ENCODE measurements around the gene SPNS3.

Gene SPNS3, protein sequence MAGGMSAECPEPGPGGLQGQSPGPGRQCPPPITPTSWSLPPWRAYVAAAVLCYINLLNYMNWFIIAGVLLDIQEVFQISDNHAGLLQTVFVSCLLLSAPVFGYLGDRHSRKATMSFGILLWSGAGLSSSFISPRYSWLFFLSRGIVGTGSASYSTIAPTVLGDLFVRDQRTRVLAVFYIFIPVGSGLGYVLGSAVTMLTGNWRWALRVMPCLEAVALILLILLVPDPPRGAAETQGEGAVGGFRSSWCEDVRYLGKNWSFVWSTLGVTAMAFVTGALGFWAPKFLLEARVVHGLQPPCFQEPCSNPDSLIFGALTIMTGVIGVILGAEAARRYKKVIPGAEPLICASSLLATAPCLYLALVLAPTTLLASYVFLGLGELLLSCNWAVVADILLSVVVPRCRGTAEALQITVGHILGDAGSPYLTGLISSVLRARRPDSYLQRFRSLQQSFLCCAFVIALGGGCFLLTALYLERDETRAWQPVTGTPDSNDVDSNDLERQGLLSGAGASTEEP

DNA sequence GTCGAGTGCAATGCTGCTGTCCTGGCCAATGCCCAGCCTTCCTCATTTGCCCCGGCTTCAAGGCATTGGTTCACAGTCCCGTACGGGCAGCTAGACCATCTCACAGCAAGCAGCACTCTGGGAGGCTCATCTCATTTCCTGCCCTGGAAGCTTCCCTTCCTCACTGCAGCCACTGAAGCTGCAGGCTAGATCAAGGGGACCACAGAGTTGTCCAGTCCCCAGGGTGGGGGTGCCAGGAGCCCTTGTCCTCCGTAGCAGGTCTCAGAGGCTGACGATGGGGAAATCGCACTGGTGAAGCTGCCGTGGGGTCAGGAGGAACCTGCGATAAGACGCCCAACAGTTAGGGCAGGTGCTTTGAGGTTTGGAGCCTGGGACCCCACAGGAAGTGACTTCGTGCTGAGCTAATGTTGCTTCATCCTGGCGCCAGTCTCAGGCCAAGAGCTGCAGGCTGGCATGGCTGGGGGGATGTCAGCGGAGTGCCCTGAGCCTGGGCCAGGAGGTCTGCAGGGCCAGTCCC is at the start of gene SPNS3:
SPNS3 (plus strand) TSS at position 426 of the 517 bp plus-strand sequence; CDS start at position 454, 28 bp downstream.
- H3K27ac ChIP-seq: peak within 1 kb of the TSS in 3 of 21 experiments; percentile 25 to 64 (median 44)
- H3K4me3 ChIP-seq: no peak within 1 kb of the TSS

DNA sequence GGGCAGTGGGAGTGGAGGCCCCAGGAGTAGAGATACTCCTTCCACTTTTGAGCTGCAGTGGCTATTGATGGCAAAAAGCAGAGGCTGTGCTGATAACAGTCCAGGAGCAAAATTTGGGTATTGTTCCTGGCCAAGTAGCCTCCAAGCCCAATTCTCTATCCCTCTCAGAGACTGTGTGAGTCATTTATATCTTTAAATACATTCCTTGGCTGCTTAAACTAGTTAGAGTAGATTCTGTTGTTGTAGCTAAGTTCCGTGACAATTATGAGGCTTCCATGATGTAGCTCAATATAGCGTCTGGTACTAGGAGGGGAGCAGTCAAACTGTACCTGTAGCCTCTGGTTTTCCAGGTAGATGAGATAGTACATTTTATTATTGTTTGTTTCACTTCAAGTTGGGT is 47.3 kb upstream of the SPNS3 start:
- Histone ChIP-seq H3K4me3 (no peak overlapping the region), H3K27ac (no peak overlapping the region)

DNA sequence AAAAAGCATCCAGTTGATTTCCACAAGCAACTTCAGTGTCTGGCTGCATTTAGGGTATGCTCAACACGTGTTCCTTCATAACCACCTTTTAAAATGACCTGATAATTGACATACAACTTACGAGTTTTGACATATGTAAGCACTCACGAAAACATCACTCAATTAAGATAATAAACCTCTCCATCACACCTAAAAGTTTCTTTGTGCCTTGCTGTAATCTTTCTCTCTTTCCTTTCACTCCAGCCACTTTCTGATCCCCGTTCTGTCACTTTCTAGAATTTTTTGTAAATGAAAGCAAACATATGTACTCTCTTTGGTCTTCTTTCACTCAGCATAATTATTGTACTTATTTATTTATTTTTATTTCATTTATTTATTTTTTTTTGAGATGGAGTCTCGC is 46.6 kb upstream of the SPNS3 start:
- Histone ChIP-seq H3K27ac (no peak overlapping the region), H3K4me3 (no peak overlapping the region)

DNA sequence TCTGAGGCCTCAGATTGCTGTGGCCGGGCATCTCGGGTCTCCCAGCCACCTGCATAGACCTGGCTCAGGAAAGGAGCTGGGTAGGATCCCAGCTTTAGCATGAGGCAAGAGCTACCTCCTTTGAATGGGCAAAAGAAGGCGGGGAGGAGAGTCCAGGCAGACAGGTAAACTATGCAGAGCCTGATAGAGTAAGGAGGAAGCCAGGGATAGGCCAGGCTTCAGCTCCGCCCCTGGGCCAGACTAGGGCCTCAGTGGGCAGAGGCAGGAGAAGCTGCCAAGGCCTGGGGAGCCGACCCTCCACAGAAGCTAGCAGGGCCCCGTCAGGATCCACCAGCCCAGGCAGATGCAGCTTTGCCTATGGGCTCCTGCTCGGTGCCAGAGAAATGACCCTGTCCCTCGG is 44.7 kb upstream of the SPNS3 start:
- H3K27ac ChIP-seq: no peak overlapping the region
- H3K4me3 ChIP-seq: no peak overlapping the region

DNA sequence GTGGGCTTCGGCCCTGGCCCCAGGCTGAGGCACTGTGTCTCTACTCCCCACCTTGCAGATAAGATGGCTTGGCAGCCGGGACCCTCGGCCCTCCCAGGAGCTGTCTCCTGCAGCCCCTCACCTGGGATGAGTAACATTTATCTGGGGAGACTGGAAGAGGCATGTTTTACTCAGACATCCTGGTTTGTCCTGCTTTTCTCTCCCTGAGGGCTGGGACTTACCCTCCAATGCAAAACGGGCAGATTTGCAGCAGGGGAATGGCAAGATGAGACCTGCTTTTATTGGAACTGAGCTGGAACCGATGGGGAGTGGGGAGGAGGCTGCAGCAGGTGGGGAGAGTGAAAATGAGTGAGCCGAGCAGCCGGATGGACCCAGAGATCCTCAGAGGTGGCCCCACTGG is 39.9 kb upstream of the SPNS3 start:
- no peak overlapping the region for H3K4me3 ChIP-seq
- peak overlapping the region in 16 of 21 experiments; percentile 3 to 79 (median 51) for H3K27ac ChIP-seq

DNA sequence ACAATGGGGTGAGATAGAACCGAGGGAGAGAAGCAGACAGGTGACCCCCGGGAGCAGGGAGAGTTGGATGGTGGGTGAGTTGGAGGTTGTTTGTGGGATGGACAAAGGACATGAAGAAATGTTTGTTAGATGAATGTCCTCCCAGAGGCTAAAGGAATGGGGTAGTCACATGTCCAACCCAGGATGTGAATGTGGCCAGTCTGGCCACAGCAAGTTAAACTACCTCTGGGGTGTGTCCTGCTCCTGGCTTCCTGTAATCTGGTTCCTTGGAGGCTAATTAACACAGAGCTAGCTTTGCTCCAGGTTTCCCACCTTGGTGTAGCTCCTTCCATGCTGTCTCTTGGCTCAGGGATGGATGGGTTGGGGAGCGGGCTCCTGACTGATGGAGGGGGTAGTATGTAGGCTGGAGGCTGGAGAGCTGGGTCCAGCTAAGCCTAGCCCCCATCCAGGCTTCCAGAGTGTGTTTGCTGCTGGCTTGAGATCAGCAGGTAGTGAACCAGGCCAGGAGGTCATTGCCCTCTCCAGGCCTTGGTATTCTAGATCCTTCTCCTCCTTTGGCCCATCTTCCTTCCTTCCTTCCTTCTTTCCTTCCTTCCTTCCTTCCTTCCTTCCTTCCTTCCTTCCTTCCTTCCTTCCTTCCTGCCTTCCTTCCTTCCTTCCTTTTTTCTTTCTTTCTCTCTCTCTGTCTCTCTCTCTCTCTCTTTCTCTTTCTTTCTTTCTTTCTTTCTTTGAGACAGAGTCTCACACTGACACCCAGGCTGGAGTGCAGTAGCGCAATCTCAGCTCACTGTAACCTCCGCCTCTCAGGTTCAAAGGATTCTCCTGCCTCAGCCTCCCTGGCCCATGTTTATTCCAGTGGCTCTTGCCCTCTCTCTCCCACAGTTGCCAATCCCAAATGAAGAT is 39.3 kb upstream of the SPNS3 start:
- H3K27ac ChIP-seq: peak overlapping the region in 15 of 21 experiments; percentile 3 to 79 (median 51)
- H3K4me3 ChIP-seq: no peak overlapping the region

DNA sequence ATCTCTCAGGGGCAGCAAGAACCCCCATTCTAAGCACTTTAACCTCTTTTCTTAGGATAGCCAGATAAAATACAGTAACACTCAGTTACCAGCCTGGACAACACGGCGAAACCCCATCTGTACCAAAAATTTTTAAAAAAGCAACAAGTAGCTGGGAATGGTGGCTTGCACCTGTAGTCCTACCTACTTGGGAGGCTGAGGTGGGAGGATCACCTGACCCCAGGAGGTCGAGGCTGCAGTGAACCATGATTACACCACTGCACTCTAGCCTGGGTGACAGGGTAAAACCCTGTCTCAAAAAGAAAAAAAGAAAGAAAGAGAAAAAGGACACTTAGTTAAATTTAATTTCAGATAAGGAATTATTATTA is 38.6 kb upstream of the SPNS3 start:
- Histone ChIP-seq H3K27ac (peak overlapping the region in 6 of 21 experiments; percentile 21 to 79 (median 51)), H3K4me3 (no peak overlapping the region)

DNA sequence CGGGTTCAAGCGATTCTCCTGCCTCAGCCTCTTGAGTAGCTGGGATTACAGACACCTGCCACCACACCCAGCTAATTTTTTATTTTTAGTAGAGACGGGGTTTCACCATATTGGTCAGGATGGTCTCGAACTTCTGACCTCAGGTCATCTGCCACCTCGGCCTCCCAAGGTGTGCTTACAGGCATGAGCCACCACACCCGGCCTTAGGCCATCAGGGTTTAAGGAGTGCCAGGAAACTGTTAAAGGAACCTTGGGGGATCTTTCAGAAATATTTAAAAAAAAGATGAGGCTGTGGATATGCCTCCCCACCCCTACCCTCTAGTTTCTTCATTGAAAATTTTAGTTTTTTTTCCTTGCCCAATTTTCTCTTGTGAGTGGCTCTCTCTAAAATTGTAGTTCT is 35.9 kb upstream of the SPNS3 start:
- Histone ChIP-seq H3K27ac (no peak overlapping the region), H3K4me3 (no peak overlapping the region)

DNA sequence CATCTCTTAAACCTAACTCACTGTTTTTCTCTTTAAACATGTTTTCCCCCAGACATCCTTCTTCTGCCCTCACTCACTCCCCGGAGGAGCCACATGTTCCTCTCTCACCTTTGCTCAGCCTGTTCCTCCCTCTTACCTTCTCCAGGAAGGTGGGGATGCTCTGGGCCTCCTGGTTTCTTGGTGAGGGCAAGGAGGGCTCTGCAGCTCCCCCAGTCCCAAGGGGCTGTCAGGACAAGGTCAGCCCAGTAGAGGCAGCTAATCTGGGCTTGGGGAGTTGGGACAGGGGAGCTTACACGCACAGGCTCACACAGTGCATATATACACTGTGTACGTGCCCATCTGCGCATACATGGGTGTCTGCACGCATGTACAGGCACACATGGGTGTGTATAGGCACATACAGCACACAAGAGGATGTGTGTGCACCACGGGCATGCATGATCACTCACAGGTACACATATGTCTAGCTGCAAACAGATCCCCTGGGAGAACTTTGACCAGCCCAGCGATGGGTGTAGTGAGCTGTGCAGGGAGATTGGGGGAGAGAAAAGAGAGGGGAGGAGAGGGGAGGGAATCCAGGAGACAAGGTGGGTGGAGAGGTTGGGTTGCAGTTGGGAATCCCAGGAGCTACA is 28.6 kb upstream of the SPNS3 start:
- no peak overlapping the region for H3K4me3 ChIP-seq
- H3K27ac ChIP-seq: no peak overlapping the region

DNA sequence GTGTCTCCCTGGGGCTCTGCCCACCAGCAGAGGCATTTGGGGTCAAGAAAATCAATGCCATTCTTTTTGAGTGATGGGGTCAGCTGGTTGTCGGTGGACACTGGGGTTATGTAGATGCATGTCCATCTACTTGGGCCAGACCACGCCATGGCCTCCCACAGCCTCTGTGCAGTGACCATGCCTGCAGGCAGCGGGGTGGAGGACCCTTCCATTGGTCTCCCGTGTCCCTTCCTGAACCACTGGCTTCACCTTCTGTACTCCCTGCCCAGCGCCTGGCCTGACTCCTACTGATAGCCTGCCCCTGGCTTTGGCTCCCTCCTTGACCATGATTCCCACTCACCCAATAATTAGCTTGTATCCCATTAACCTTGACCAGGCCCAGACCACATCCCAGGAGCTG is 28.0 kb upstream of the SPNS3 start:
- Histone ChIP-seq H3K4me3 (no peak overlapping the region), H3K27ac (no peak overlapping the region)

DNA sequence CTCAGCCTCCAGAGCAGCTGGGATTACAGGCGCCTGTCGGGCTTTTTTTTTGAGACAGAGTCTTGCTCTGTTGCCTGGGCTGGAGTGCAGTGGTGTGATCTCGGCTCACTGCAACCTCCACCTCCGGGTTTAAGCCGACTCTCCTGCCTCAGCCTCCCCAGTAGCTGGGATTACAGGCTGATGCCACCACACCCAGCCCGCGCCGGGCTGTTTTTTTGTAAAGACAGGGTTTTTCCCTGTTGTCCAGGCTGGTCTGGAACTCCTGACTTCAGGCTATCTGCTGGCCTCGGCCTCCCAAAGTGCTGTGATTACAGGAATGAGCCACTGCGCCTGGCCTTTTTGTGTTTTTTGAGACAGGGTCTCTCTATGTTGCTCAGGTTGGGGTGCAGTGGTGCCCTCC is 27.4 kb upstream of the SPNS3 start:
- Histone ChIP-seq H3K4me3 (no peak overlapping the region), H3K27ac (no peak overlapping the region)

DNA sequence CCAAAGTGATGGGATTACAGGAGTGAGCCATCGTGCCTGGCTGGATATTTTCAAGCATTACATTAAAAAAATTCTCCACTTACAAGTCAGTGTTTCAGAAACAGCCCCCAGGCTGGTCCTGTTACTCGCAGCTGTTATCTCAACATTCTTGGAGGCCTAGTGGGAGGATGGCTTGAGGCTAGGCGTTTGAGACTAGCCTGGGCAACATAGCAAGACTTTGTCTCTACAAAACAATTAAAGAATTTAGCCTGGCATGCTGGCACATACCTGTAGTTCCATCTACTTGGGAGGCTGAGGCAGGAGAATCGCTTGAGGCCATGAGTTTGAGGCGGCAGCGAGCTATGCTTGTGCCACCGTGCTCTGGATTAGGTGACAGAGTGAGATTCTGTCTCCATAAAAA is 26.5 kb upstream of the SPNS3 start:
- Histone ChIP-seq H3K4me3 (no peak overlapping the region), H3K27ac (no peak overlapping the region)

DNA sequence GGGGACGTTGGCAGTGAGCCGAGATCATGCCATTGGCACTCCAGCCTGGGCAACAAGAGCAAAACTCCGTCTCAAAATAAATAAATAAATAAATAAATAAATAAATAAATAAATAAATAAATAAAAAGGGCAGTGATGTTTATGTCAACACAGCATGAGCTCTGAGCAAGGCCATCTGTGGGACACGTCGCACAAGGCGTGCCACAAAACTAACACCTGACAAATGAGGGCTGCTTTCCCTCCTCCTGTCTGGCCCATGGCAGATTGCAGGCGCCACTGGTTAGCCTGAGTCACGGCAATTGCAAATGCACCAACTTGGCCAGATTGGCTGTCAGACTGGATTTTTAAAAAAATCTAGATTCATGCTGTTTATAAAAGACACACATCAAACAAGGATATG is 25.9 kb upstream of the SPNS3 start:
- H3K27ac ChIP-seq: peak overlapping the region in 1 of 21 experiments; percentile 24
- no peak overlapping the region for H3K4me3 ChIP-seq

DNA sequence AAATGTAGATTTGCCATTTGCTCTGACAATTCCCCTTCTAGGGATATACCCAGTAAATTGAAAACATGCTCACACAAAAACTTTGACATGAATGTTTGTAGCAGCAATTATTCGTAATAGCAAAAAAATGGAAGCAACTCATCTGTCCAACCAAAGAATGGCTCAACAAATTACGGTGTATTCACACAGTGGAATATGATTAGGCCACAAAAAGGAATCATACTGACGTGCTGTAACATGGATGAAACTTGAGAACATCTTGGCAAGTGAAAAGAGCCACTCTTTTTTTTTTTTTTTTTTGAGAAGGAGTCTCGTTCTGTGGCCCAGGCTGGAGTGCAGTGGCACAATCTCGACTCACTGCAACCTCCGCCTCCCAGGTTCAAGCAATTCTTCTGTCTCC is 24.1 kb upstream of the SPNS3 start:
- Histone ChIP-seq H3K4me3 (no peak overlapping the region), H3K27ac (no peak overlapping the region)

DNA sequence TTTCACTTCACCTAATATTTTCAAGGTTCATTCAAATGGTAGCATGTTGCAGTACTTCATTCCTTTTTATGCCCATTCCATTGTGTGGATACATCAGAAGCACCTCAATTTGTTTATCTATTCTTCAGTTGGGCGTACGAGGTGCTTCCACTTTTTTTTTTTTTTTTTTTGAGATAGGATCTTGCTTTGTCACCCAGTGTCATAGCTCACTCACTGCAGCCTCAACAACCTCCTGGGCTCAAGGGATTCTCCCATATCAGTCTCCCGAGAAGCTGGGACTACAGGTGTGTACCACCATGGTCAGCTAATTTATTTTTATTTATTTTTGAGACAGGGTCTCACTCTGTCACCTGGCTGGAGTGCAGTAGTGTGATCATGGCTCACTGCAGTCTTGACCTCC is 22.5 kb upstream of the SPNS3 start:
- no peak overlapping the region for H3K4me3 ChIP-seq
- no peak overlapping the region for H3K27ac ChIP-seq

DNA sequence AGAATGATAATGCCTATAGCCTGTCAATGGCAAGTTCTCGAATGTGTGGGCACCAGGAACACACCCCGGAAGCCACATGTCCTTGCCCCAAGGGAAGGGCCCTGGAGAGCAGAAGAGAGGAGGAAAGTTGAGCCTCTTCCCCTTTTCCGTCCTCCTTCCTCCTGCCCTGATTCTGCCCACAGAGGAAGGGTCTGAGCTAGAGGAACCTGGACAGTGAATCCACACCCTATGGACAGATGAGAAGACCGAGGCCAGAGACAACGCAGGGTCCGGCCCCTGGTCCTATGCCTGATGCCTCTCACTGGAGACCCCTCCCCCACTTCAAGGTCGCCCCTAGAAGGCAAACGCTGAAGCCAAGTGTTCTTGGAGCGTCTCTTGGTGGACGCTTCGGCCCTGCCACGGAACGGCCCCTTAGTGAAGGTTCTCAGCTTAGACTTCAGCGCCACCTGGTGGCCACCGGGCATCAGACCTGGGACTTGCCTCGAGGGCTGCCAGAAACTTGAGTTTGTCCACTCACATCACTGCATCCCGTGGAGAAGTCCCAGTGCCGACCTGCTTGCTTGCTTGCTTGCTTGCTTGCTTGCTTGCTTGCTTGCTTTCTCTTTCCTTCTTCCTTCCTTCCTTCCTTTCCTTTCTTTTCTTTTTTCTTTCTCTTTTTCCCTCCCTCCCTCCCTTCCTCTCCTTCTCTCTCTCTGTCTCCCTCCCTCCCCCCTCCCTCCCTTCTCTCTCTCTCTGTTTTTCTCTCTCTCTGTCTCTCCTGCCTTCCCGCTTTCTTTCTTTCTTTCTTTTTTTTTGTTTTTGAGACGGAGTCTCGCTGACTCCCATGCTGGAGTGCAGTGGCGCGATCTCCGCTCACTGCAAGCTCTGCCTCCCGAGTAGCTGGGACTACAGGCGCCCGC is 20.6 kb upstream of the SPNS3 start:
- H3K4me3 ChIP-seq: no peak overlapping the region

DNA sequence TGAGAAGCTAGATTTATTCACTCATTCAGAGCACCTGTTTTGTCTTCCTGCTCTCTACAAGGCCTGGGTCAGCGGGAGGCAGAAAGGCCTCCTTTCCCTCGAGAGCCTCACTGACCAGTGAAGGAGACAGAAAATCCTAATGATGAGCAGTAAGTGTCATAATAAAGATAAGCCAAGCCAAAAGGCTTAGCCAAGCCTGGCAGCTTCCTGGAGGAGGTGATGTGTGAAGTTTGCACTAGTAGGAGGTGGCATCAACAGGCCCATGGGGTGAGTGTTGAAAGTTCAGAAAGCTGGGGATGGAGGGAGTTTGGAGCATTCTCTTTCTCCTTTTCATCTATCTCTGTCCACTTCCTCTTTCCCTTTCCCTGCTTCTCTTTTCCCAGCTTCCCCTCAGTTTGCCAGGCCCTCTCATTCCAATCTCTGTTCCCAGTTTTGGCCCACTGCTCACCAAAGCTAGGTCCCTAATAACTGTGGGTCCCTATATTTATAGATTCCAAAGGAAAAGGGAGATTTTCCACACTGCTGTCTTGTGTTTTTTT is 16.5 kb upstream of the SPNS3 start:
- H3K4me3 ChIP-seq: no peak overlapping the region
- H3K27ac ChIP-seq: no peak overlapping the region

More for the DNA sequence above, 20.6 kb upstream of the SPNS3 start:
- H3K27ac ChIP-seq: peak overlapping the region in 3 of 21 experiments; percentile 17 to 49 (median 18)

DNA sequence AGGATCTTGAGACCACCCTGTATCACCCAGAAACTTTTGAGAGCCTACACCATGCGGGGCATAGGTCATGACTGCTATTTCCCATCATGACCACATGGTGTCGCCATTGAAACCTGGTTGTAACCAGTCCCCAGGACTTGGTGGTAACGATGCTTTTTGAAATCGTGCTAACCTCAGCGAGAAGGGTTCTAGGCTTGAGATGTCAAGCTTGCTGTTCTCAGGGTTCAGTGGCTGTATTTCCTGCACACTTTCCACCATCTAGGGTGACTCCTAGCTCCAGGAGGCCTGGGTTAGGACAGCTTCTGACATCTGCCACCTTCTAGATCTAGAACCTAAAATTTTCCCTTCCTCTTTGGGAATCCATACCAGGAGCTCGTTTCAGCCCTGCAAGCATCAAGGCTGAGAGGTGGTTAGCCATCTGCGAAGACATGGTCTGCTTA is 13.0 kb upstream of the SPNS3 start:
- H3K27ac ChIP-seq: no peak overlapping the region
- no peak overlapping the region for H3K4me3 ChIP-seq

DNA sequence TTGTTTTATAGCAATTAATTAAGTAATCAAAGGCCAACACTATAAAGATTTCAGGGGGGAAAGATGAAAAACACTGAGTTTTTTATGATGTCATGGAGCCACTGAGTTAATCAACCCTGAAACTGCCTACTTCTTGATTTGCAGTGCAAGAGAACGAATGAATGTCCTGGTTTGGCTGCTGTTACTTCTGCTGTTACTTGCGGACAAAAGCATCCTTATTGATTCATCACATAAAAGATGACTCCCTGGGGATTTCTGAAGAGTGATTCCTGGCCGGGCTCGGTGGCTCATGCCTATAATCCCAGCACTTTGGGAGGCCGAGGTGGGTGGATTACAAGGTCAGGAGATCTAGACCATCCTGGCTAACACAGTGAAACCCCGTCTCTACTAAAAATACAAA is 10.9 kb upstream of the SPNS3 start:
- Histone ChIP-seq H3K4me3 (no peak overlapping the region), H3K27ac (no peak overlapping the region)

Data from skin epidermis (tissue), 12 donors.